BE2C (cell line): Measurements from ENCODE around the gene KLK1.

ENCODE experiments used
- DNase-seq: peaks from one replicate; pipeline ENCODE4 v3.0.0-alpha.2; 2020
- H3K27me3 ChIP-seq: fragments of 250-450 bp; sonication (Bioruptor Pico); 2 replicates; pipeline ENCODE4 v1.5.1; 2020; ENCODE audit warnings: mild to moderate bottlenecking
- H3K36me3 ChIP-seq: fragments of 250-450 bp; sonication (Bioruptor Pico); 2 replicates; pipeline ENCODE4 v1.5.1; 2020; ENCODE audit warnings: mild to moderate bottlenecking
- H3K4me1 ChIP-seq: fragments of 250-450 bp; sonication (Bioruptor Pico); 2 replicates; pipeline ENCODE4 v1.5.1; 2020
- H3K4me3 ChIP-seq: 2 replicates; pipeline ENCODE4 v1.5.1; 2011; ENCODE audit warnings: low read depth, low read length
- H3K9me3 ChIP-seq: fragments of 250-450 bp; sonication (Bioruptor Pico); 2 replicates; pipeline ENCODE4 v1.5.1; 2020
- CTCF ChIP-seq: IDR thresholded peaks from 2 replicates; pipeline ENCODE4 v1.5.1; 2012; ENCODE audit warnings: mild to moderate bottlenecking, low read depth, low read length

KLK1 gene

GRCh38 chr19:50861010-50861409 is 37.4 kb upstream of the KLK1 start:
- no peak for TF ChIP-seq CTCF
- Histone ChIP-seq H3K27me3 (no peaks in the 10 kb centered on the region), H3K9me3 (no peaks in the 10 kb centered on the region), H3K36me3 (no peaks in the 10 kb centered on the region), H3K4me1 (peaks cover 18% of the 10 kb centered on the region), H3K4me3 (no peak overlapping the region)
- no peak for DNase-seq

- H3K4me3 ChIP-seq: no peak overlapping the region
- H3K27me3 ChIP-seq: no peaks in the 10 kb centered on the region
- H3K9me3 ChIP-seq: no peaks in the 10 kb centered on the region
- peaks cover 18% of the 10 kb centered on the region for H3K4me1 ChIP-seq
- TF ChIP-seq CTCF: no peak
- H3K36me3 ChIP-seq: no peaks in the 10 kb centered on the region
- no peak for DNase-seq
Observed at GRCh38 chr19:50859849-50860248, 36.3 kb upstream of the KLK1 start.

GRCh38 chr19:50858886-50859285 is 35.3 kb upstream of the KLK1 start:
- no peak overlapping the region for H3K4me3 ChIP-seq
- TF ChIP-seq CTCF: no peak
- H3K4me1 ChIP-seq: peaks cover 18% of the 10 kb centered on the region
- DNase-seq: no peak
- H3K36me3 ChIP-seq: no peaks in the 10 kb centered on the region
- H3K9me3 ChIP-seq: no peaks in the 10 kb centered on the region
- no peaks in the 10 kb centered on the region for H3K27me3 ChIP-seq

- Histone ChIP-seq H3K27me3 (no peaks in the 10 kb centered on the region), H3K4me3 (no peak overlapping the region), H3K36me3 (no peaks in the 10 kb centered on the region), H3K4me1 (peaks cover 14% of the 10 kb centered on the region), H3K9me3 (no peaks in the 10 kb centered on the region)
- DNase-seq: no peak
- TF ChIP-seq CTCF: no peak
Observed at GRCh38 chr19:50857366-50857765, 33.8 kb upstream of the KLK1 start.

GRCh38 chr19:50854636-50855410 is 31.2 kb upstream of the KLK1 start, which contains the start of gene KLK3:
TSS of gene KLK3 (plus strand) at chr19:50854915. CDS start at chr19:50854956, 41 bp downstream.
- no peak for DNase-seq

More at GRCh38 chr19:50854636-50855410, 31.2 kb upstream of the KLK1 start, which contains the start of gene KLK3:
- no peak for TF ChIP-seq CTCF
- H3K9me3 ChIP-seq: no peaks in the 10 kb centered on the region
- H3K27me3 ChIP-seq: no peaks in the 10 kb centered on the region
- peaks cover 5% of the 10 kb centered on the region; the same call in 1 of the 2 replicates for H3K4me1 ChIP-seq
- H3K36me3 ChIP-seq: no peaks in the 10 kb centered on the region
- no peak within 1 kb of the TSS for H3K4me3 ChIP-seq
